ENCODE measurements around the gene CDH23.

Gene CDH23

DNA sequence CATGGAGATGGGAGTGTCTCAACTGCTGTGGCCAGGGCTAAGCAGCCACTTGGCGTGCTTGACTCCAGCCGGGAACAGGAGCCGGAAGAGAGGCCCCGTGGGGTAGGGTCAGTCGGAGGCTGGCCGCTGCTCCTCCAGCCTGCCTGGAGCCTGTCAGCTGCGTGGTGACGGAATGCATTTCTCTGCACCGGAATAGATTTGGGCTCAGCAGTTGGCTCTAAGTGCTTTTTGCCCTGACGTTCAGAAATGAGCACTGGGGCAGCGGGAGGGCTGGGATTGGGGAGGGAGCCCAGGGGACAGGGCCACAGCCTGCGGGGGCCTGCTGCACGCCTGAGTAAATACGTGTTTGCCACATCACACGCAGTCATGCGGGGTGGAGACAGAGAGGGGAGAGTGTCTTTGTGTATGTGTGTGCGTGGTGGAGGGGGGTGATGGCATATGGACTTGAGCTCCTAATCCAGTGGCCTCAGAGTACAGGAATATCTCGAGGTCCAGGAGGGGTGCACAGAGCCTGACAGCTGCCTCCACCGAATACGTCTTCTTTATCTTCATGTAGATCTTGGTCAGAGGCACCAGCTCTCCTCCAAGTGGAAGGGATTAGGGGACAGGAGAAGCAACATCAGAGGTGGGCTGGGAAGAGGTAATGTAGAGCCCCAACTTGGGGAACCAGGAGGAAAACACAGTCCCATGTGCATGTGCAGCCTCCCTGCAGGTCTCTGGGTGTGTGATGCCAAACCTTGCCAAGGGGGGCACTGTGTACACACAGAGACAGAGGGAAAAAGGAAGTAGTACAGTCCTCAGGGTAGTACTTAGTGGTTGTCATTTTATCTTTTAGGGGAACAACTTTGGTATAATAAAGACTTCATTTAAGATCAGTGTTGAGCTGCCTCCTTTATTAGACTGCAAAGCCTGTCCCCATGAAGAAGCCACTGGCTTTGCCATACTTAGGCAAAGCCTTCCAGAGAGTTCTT lies 151.4 kb downstream of the CDH23 start:
- no peak for DNase-seq

DNA sequence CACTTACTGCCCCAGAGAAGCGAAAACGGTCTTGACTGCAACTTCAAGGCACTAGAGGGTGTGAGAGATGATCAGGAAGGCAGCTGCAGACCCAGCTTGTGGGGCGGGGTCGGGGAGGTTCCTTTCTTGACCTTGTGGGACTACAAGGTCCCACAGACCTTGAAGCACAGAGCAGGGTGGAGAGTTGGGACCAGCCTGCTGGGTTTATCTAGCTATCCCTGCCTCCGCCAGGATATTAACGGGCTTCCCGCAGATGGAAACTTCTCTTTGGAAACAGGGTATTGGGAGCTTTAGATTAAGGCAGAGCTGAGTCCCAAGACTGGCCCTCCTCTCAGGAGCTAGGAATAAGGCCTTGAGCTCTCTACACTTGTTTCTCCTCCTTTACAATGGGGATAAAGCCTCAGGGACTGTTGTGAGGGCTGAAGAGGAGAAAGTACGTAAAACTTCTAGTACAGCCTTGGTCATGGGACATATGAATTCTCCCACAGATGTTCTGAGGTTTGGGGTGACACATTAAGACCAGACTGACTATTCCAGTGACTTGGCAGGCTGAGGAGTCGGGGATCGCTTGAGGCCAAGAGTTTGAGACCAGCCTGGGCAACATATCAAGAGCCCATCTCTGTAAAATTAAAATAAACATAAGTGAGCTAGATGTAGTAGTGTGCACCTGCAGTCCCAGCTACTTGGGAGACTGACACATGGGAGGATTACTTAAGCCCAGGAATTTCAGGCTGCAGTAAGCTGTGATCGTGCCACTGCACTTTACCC lies 153.2 kb downstream of the CDH23 start:
- DNase-seq = no peak

- no peak for DNase-seq
Measured at GRCh38 chr10:71550628-71551027, 153.9 kb downstream of the CDH23 start.

DNA sequence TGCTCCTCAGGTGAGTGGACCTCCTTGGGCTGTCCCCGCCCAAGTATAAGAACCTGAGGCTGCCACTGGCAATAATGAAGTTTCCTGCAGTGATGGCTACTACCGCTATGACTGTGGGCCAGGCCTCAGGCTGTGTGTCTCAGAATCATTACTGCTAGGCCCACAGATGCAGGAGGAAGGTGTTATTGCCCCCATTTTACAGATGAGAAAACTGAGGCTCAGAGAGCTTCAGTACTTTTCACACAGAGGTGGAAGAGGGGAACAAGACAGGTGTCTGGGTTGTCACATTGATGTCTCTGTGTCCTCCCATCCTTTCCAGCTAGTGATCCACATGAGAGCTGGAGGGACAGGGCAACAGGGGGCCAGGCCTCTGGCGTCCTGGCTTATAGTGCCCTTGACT lies 155.2 kb downstream of the CDH23 start:
- DNase-seq = no peak

GRCh38 chr10:71553432-71553831 lies 156.7 kb downstream of the CDH23 start:
- DNase-seq = no peak

GRCh38 chr10:71554671-71555070 lies 158.0 kb downstream of the CDH23 start:
- DNase-seq = no peak

- DNase-seq = no peak
Measured at GRCh38 chr10:71555087-71555723, 158.5 kb downstream of the CDH23 start.

GRCh38 chr10:71555724-71556119 lies 159.0 kb downstream of the CDH23 start:
- no peak for DNase-seq

GRCh38 chr10:71558991-71559390 lies 162.3 kb downstream of the CDH23 start:
- DNase-seq = no peak

DNA sequence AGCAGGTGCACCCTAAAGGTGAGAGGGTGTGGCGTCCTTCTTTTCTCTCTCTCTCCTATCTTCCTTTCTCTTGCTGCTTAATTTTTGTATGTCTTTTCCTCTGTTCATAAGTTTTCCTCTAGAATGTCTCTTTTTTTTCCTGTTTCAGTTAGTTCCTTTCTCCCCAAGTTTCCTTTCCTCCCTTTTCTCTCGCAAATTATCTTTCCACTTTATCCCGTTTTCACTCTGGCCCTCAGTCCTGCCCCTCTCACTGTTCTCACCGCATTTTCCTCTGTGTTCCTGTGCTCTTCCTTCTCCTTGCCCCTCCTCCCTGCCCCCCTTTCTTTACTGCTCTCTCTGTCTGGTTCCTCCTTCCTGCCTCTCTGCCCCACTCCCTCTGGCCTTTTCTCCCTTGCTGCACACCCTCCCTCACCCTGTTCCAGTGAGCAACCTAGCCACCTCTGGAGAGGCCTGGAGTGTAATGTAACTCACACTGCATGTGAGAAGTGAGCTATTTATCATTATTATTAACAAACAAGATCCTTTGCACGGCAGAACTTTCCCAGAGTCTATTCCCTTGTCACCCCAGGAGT lies 164.4 kb downstream of the CDH23 start:
- no peak for DNase-seq

GRCh38 chr10:71562181-71562580 lies 165.5 kb downstream of the CDH23 start:
- DNase-seq = no peak

DNA sequence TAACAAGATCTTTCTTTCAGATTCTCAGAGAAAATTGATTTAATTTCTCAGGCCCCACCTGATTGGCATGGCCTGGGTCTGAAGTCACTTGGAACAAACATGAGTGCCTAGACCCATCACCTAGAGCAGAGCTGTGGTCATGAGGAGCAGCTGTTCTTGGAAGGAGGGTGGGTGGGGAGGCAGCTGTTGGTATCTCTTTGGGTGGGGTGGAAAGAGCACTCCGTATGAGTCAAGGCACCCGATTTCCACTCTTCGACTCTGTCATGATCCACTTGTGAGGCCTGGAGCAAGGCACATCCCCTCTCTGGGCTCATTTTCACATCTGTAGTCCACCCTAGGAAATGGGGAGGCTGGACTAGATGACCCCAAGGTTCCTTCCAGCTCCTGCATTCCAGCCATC lies 166.2 kb downstream of the CDH23 start:
- DNase-seq = no peak

DNA sequence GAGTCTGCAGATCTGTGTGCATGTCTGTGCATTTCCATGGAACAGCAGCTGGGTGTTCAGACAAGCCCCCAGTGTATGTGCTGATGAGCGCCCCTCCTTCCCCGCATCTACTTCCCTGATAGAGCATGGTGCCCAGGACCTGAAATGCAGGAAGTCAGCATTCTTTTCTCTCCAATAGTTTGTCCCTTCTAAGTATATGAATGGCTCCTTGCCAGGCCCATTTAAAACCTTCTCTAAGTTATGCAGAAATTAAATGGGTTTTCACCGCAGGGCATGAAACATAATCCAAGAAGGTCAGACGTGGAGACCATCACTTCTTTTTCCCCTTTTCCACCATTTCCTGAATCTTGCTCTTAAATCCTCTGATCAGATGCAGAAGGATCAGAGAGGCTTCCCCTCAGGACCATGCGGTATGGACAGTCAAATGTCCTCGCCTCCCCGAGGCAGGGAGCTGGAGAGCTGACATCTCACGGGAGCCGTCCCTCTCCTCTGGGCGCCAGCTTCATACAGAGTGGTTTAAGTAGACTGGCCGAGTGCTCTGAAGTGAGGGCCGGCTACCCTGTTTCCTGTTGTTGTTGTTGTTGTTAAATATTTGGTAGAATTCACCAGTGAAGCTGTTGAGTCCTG lies 167.6 kb downstream of the CDH23 start:
- DNase-seq = no peak

- DNase-seq = no peak
Measured at GRCh38 chr10:71565284-71566000, 168.7 kb downstream of the CDH23 start.

DNA sequence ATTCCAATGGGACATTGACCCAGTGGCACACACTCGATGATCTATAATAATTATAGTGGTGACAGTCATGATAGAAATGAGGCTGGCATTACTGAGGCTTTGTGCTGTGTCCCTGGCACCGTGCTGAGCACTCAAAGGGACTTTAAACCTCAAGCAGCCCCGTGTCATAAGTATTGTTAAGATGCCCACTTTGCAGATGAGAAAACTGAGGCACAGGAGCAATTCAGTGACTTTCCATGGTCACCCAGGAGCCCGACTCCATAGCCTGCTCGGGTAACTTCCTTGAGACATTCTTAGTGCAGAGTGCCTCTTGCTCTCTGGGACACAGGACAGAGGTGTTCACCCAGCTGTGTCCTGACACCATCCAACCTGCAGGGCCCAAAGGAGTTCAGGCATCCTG lies 170.3 kb downstream of the CDH23 start:
- no peak for DNase-seq

- DNase-seq = no peak
Measured at GRCh38 chr10:71568896-71569492, 172.3 kb downstream of the CDH23 start.

DNA sequence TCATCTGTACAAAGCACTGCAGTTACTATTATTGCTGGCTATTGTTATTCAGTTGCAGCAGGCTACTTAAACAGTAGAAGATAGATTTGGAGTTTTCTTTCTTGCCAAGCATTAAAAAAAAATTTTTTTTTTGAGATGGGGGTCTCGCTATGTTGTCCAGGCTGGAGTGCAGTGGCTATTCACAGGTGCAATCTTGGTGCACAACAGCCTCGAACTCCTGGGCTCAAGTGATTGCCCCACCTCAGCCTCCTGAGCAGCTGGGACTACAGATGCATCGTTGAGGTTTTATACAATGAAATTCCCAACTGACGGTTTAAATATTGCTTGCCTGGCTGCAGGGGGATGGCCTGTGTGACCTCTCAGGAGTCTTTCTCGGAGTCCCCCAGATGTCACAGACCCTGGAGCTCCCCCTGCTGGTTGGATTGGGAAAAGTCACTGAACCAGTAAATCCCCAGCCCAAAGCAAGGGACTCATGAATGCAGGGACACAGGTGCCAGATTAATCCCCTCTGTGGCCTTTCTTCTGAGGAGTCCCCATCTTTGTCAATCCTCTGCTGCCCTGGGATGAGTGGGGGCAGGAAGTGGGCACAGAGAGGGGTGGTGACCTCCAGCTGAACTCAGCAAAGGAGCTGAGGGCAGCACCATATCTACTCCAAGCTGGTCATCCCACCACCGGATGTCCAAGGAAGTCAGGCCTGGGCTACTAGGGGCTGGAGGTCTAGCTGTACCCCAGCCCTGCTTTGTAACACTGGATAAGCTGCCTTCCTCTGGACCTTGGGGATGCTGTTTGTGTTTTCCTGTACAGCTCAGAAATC lies 173.3 kb downstream of the CDH23 start:
- DNase-seq = peak; percentile 2

GRCh38 chr10:71571460-71572175 lies 174.9 kb downstream of the CDH23 start:
- DNase-seq = no peak

GRCh38 chr10:71572962-71573361 lies 176.2 kb downstream of the CDH23 start:
- no peak for DNase-seq
